ENCODE measurements around the gene PXDC1.
"Not testable (repeated sequence)": the region's sequence is repeated elsewhere in the genome, so short reads cannot be mapped to it uniquely, and the experiment has no call there.

Gene PXDC1

DNA sequence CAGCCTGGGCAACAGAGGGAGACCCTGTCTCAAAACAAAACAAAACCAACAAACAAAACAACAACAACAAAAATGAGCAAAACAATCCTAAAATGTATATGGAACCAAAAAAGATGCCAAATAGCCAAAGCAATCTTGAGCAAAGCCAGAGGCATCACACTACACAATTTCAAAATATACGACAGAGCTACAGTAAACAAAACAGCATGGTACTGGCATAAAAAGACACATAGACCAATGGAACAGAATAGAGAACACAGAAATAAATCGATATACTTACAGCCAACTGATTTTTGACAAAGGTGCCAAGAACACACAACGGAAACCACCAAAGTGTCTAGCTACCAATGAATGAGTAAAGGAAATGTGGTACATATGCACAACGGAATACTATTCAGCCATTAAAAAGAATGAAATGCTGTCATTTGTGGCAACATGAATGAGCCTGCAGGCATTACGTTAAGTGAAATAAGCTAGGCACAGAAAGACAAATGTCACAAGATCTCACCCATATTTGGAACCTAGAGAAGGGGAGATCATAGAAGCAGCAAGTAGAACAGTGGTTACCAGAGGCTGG, 16.4 kb downstream of the PXDC1 start:
- in situ Hi-C loops (cut with MboI; ENCODE audit: low sequenced_read_pairs) = no loop called here

DNA sequence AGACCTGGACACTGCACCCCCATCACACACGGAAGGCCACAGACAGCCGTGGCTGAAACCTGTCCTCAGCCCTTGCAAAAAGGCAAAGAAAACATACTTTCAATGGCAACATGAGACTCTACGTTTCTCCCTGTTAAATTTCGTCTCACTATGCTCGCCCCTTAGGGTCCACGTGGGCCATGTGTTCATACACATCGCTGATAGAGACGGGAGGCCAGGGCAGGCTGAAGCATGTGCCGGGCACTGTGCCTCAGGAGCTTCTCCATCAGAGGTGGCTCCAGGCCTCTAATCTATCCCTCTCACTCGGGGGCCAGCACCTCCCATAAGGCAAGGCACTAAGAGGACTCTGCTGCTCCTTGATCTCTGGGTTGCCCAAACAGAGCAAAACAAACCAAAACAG, 17.5 kb downstream of the PXDC1 start:
- in situ Hi-C loops (cut with MboI; ENCODE audit: low sequenced_read_pairs) = no loop called here

DNA sequence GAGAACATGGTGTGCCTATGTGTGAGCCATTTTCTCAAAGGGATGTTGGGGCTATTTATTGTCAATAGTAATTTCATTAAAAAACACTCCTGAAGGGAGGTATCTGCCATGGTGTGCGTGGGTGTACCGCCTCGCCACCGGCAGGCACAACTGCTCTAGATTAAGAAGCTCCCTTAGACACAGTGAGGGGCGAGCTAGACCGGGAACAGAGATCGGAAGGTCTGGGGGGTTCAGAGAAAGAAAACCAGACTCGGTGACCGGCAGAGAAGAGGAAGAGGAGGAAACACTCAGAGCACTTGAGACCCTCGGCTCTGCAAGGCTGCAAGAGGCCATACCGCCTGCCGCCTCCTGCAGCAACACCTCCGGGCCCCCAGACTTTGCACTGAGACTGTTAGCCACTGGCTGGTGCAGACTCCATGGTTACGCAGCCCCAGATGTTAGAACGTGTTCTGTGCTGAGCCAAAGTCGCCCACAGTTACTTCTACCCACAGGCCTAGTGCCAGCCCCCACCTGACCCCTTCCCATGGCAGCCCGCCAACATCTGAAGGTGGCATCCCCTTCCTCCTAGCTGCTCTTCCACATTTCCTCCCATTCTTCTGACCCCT, 18.1 kb downstream of the PXDC1 start:
- in situ Hi-C loops (cut with MboI; ENCODE audit: low sequenced_read_pairs) = no loop called here

DNA sequence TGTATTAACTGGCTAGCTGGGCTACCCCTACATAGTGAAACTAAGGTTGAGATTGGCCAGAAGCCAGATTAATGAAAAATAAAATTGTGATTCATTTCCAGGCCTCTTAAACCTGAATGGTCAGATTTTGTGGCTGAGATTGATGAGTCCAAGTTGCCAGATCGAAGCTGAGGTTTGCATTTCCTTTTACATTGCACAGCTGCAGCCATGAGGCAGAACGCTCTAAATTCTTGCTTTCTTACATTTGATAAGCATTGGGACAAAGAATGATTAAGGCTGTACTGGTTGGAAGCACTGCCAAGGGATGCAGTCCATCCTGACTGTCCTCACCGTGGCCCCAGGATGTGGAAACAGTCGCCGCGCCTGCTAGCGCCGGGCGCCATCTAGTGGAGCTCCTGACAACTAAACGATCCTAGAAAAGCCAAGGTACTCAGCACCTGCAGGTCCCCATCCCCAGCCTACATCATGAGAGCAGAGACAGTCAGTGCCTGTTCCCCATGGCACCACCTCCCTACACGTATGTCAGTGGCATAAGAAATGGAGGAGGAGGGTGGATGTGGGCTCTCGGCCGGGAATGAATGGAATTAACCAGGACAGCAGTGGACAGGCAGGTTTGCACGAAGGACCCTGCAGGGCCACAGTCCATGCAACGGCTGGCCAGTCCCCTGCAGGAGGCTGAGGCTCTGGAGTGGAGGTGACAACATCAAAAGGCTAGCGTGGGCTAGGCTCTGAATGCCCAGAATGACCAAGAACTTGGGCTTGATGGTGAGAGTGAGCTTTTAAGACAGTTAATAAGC, 19.0 kb downstream of the PXDC1 start:
- in situ Hi-C loops (cut with MboI; ENCODE audit: low sequenced_read_pairs) = no loop called here

DNA sequence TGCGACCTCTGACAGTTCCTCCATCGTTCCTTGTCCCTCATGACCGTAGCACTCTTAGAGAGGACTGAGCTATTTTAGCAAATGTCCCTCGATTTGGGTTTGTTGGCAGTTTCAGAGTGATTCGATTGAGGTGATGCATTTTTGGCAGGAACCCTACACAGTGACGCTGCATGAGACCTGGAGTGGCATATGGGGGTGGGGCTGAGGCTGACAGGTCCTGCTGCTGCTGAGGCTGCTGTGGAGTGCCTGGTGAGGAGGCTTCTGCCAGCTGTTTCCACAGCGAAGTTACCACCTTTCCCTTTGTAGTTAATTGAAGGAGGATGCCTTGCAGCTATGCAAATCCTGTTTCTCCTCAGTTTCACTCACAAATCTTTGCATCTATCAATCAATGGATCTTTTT, 19.8 kb downstream of the PXDC1 start:
- in situ Hi-C loops (cut with MboI; ENCODE audit: low sequenced_read_pairs) = no loop called here

DNA sequence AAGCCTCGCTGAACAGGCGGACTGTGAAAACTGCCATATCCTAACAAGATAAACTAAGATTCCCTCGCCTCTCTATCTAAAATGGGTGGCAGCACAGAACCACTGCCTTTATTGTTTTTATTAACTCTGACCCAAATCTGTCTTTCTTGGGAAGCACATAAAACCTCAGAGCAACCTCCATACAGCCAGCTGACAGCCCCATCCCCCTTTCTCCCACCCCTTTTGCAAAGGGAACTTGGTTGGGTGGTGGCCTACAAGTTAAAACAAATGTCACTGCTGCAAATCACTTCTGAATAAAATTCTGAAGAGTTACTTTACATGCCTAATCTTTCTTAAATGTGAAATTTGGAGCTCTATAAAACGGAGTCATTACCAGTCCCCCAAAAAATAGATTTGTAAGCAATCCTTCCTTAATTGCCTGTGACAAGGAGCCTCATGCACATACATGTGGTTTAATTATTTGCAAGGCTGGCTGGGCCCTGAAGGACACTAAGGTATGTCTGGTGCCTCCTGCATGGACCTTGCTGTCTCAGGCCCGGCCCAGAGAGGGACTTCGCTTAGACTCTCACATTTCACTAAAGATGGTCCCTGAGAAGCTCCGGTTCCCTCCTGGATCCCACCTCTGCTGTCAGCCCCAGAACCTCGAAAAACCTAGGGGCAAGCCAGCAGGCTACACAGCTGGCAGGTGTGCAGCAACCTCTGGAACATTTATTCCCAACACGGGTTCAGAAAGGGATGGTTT, 21.7 kb downstream of the PXDC1 start:
- in situ Hi-C loops (cut with MboI; ENCODE audit: low sequenced_read_pairs) = no loop called here

DNA sequence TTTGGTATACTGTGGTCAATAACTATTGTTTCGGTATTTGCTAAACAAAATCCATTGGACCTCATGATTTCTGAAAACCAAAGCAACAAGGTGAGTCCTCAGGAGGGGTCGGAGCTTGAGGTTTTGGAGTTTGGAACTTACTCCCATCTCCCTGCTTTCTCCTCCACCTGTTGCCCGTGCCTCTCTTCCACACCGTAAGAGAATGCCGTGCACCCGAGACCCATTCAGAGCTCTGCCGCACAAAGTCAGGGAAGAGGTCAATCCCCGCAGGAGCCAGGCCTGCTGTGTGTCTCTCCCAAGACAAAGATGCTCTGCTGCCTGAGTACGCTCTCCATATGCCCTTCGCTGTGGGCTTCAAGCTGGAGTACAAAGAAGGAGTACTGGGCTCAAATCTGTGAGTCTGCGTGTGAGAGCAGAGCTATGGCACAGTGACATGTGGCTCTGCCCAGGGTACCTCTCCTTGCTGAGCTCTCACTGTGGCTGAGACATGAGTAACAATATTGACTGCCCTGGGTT, 23.9 kb downstream of the PXDC1 start:
- in situ Hi-C loops (cut with MboI; ENCODE audit: low sequenced_read_pairs) = no loop called here

DNA sequence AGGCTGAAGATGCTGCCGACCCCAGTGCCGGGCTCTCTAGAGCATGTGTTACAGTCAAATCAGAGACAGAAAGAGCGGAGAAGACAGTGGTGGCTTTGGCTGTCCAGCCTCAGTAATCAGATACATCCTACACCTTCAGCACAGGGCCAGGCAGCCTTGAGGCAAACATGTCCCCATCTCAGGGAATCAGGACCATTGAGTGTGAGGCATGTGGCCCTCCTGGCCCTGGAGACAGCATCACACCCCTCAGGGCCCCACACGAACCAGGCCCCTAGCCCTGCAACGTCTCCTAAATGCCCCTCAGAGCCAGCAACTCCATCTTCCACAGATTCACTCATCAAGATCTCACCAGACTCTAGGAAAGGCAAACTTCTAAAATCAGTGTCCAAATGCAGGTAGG, 24.5 kb downstream of the PXDC1 start:
- in situ Hi-C loops (cut with MboI; ENCODE audit: low sequenced_read_pairs) = no loop called here

DNA sequence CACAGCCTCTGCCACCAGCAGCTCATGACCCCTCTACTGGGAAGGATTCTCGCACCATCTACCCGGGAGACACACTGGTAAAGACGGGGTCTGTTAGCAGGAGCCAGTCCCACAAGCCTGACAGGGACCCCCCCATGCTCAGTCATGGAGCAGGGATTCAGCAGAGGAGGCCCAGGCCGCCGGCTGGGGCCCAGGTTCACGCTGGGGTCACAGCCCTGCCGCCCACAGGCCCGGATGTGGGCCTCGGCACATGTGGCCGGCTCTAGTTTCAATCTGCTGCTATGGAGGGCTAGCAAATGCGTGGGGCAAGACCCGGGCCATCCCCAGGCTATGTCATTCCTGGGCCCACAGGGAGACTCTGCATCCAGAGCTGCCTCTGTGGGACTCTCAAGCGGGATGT, 25.1 kb downstream of the PXDC1 start:
- in situ Hi-C loops (cut with MboI; ENCODE audit: low sequenced_read_pairs) = no loop called here

DNA sequence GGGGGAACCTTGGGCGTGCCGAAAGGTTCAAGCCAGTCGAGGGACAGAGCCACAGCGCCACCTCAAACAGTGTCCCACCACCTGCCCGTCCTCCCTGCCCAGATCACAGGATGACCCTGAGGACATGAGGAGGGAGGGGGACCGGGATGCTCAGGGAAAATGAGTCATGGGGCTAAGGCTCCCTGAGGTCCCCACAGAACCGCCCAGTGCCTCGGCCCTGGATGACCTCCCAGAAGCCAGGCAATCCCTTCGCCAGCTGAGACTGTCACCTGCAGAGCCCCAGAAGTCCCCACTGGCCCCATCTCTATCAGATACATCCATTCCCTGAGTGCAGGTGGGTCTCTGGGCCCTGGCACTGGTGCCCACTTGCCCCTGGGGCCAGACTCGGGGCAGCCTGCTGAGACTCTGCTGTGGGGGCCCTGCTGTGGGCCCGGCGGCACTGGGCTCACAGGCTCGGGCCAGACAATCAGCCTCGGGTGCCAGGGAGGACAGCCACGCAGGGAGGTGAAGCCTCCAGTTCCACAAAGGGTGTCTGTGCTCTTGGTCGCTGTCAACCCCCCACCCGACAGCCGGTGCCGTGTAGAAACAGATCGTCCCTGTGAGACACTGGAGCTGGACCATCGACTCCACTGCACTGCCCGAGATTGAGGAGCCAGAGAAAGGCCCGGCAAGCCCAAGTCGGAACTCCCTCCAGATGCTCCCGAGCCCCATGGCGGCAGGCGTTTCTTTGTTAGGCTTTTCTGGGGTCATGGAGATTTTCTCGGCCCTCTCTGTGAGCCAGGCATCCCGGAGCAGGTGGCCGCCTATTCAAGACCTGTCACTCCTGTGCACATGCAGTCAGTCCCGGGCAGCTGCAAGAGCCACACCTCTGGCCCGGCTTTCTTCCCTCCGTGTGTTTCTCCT, 26.1 kb downstream of the PXDC1 start:
- in situ Hi-C loops (cut with MboI; ENCODE audit: low sequenced_read_pairs) = no loop called here

DNA sequence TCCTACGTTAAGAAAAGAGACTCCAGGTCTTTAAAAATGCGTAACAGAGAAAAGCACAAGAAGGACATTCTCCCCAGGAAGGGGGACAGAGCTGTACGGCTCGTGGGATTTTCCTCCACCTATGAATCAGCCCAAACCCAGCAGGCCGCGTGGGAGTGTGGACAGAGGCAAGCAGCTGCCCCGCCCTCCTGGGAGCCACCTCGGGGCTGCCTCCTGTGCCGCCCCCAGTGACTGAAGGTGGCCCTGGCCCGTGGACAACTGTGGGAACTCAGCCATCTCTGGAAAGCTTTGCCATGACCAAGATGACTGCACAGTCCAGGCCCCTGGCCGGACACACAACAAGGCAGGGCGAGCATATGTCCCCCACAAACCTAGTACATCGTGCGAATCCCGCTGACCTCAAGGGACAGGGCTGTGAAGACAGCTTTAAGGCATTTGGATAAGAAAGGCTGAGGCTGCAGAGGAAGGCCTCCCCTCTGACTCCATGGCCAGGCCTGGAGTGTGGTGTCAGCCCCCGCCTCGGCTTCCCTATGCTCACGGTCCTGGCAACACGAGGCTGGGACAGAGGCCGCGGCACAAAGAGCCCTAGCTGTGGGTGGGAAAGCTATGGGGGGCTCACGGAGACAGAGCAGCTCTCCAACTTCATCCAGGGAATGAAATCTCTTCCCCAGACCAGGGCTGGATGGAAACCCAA, 26.9 kb downstream of the PXDC1 start:
- in situ Hi-C loops (cut with MboI; ENCODE audit: low sequenced_read_pairs) = no loop called here

DNA sequence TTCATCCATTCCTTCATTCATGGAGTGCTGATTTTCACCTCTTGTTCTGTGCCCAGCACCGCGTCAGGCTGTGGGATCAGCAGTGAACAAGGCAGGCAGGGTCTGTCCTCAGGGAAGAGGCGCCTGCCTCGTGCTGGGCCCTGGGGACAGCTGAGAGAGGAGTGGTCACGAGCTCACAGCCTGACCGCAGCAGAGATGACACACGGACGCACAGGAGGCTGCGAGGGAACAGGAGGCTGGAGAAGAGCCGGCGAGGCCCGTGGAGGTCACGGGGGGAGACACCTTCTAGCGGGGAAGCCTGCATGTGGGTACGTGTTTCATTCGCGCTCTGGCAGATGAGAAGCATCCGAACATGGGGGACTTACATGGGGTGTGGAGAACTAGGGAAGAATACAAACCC, 27.5 kb downstream of the PXDC1 start:
- in situ Hi-C loops (cut with MboI; ENCODE audit: low sequenced_read_pairs) = no loop called here

DNA sequence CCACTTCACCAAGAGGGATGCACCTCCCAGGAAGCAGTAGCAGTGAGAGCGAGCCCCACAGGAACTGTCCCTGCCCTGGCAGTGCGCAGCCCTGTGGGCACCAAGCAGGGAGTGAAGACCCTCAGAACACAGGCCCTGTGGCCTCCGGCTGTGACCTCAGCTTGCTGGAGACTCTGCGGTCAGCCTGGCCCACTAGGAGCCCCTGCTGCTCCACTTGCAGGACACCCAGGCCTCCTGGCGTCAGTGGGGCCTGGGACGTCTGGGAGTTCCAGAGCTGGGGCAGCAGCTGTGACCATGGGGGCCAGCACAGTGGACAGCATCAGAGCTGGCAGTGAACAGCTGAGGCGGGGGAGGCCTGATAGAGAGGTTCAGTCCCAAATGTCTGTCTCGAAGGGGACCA, 28.3 kb downstream of the PXDC1 start:
- in situ Hi-C loops (cut with MboI; ENCODE audit: low sequenced_read_pairs) = no loop called here

DNA sequence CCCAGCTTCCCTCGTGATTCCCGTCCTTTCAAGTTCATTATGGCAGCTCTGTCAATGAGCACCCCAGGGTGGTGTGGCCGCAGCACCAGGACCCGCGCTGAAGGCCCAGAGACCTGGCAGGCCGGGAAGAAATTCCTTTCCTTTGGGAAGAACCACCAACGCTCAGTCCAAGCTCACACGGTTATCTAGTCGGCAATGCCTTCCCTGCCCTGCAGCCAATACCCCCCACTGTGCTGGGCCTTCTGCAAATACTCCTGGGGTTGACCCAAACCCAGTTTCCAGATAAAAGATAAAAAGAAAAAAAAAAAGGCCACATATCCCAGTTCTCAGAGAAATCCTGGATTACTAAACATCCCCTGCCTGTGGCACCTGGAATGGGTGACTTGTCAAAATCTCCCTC, 28.7 kb downstream of the PXDC1 start:
- in situ Hi-C loops (cut with MboI; ENCODE audit: low sequenced_read_pairs) = no loop called here

DNA sequence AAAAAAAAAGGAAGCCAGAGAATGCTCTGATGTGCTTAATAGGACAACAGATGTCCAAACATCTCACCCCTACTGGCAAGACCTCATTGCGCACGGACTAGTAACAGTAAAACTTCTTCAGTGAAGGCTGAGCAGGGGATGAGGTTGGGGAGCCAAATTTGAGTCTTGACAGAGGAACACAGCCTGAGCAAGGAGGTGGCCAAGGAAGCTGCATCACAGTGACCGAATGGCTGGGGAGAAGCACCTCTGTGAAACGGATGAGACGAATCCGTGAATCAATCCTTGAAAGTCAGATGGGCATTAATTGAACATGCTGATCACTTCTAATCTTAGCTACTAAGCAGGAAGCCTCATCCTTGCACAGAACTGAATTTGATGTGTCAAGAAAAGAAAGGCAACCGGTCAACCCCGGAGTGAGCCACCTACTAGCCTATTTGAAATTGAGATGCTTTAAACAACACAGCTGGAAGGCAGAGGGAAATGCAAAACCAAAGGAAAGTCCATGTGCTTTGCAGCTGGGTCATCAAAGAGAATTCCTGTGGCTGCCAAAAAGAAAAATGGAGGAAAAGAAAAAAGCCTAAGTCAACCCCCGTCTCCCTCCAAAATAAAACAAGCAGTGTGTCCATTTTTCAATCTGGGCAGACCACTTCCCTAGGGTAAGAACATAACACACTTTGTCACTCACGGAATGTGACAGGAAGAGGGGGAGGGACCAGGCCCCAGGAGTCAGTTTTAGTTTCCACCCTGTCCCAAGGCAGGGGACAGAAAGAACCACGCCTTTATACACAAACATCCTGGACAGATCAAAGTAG, 29.5 kb downstream of the PXDC1 start:
- in situ Hi-C loops (cut with MboI; ENCODE audit: low sequenced_read_pairs) = no loop called here

DNA sequence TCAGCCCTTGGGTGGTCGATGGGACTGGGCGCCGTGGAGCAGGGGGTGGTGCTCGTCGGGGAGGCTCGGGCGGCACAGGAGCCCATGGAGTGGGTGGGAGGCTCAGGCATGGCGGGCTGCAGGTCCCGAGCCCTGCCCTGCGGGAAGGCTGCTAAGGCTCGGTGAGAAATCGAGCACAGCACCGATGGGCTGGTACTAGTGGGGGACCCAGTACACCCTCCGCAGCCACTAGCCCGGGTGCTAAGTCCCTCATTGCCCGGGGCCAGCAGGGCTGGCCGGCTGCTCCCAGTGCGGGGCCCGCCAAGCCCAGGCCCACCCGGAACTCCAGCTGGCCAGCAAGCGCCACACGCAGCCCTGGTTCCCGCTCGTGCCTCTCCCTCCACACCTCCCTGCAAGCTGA, 30.7 kb downstream of the PXDC1 start:
- in situ Hi-C loops (cut with MboI; ENCODE audit: low sequenced_read_pairs) = not testable (repeated sequence)

DNA sequence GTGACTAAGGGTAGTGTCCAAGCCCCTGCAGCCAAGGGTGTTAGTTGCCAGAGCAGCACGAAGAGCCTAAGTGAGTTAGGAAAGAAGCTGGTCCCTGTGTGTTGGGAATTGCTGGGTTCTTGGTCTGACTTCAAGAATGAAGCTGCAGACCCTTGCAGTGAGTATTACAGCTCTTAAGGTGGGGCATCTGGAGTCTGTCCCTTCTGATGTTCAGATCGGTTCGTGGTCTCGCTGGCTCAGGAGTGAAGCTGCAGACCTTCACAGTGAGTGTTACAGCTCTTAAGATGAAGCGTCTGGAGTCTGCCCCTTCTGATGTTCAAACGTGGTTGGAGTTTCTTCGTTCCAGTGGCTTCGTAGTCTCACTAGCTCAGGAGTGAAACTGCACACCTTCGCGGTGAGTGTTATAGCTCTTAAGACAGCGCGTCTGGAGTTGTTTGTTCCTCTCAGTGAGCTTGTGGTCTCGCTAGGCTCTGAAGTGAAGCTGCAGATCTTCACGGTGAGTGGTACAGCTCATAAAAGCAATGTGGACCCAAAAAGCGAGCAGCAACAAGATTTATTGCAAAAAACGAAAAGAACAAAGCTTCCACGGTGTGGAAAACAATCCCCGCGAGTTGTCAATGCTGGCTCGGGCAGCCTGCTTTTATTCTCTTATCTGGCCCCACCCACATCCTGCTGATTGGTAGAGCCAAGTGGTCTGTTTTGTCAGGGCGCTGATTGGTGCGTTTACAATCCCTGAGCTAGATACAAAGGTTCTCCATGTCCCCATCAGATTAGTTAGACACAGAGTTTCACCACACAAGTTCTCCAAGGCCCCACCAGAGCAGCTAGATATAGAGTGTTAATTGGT, 31.8 kb downstream of the PXDC1 start:
- in situ Hi-C loops (cut with MboI; ENCODE audit: low sequenced_read_pairs) = no loop called here

DNA sequence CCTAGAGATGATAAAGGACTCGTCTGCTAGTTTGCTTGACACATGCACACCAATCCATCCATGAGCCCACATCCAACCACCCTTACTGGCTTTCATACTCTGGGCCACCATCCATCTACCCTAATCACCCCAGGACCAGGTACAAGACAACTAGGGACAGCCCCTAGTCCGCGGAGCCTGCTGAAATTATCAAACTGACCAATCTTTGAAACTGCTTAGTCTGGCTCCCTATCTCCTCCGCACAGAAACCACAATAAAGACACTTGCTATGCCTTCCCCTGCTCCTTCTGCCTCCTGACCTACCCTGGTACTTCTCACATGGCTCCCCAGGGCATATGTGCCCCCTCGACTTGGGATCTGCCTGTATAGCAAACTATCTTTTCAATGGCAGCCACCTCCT, 33.1 kb downstream of the PXDC1 start:
- in situ Hi-C loops (cut with MboI; ENCODE audit: low sequenced_read_pairs) = no loop called here

Data from hTERT RPE-1 (cell line).